ENCODE results near the gene IRS2.

DNA sequence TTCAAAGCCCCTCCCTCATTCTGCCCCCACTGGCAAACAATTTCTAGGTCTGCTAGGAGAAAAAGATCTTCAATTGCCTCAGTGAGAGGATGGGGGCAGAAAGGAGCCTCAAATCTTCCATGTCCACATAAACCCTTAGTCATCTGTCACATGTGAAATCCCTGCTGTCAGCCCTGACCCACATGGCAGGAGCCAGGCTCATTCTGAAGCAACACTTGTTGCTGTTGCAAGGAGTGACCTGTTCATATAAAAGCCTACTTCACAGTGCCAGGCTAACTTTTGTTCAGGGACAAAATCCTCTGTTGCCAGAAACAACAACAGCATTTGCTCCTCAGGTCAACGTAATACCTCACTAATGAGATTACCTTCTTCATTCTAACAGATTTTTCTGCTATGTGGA lies 70.5 kb downstream of the IRS2 start:
- no peak for TF ChIP-seq EZH2 (IDR thresholded peaks at IDR 0.05)
- no peak for TF ChIP-seq POLR2AphosphoS5 (IDR thresholded peaks at IDR 0.05; ENCODE audit: borderline replicate concordance, low read depth, low read length)
